K562 (cell line): ENCODE data around the gene TAF11. TPM values are rescaled to one million over a fixed set of nuclear protein-coding genes. Genes with fewer than 3 reads are reported as not detected.

Source experiments
- ATAC-seq: fragments of 200-7000 bp; cut with Tn5 transposase; 3 replicates; pipeline ENCODE4 v1.9.1; 2020; ENCODE audit warnings: moderate library complexity
- BruUV-seq: library from RNA; stranded (reverse); fragments of 400-500 nt; replicated peaks from 2 replicates; lab custom pipeline; 2021; lab: Mats Ljungman, UMichigan
- CTCF ChIA-PET: fragments of 300-600 bp; formaldehyde crosslinking; extraction: SDS; loops from one replicate; lab custom pipeline; 2021; ENCODE audit warnings: low intra/inter-chr PET ratio; lab: Yijun Ruan, JAX
- POLR2A ChIA-PET: fragments of 300-600, 350-650 bp; sonication (Branson Sonifier 250); formaldehyde crosslinking; extraction: SDS; loops from one replicate; lab custom pipeline; 2021; ENCODE audit warnings: antibody characterized with exemption, inconsistent platforms; lab: Yijun Ruan, JAX
- DNase-seq, 4 experiments: peaks; one replicate each; pipeline versions ENCODE4 v3.0.0 to v3.0.0-alpha.2; 2011 to 2018; ENCODE audit warnings: low spot score in 3 of 4, mixed read lengths in 3 of 4; ENCODE audit errors: extremely low read depth in 1 of 4
- FAIRE-seq: peaks from 2 replicates; lab custom pipeline; 2011; peaks lifted over from hg19 to GRCh38; lab: Jason Lieb, UNC
- H2AFZ ChIP-seq: 2 replicates; pipeline ENCODE4 v1.6.0; 2011; ENCODE audit warnings: low read depth, low read length, control low read depth, inconsistent platforms
- H3K27ac ChIP-seq: fragments of 200-600 bp; 3 replicates; pipeline ENCODE4 v1.8.0; 2011; ENCODE audit warnings: low read depth, mild to moderate bottlenecking, control low read depth, inconsistent platforms, low read length, moderate library complexity, mixed read lengths; ENCODE audit errors: extremely low read depth
- H3K27me3 ChIP-seq, 2 experiments: fragments of 300-600 bp in 1 of 2; 2 replicates in 1 of 2; 3 replicates in 1 of 2; pipeline versions ENCODE4 v1.6.0 to v1.8.0; 2011; ENCODE audit warnings: inconsistent platforms in 2 of 2, low read length in 2 of 2, mild to moderate bottlenecking in 1 of 2, mixed read lengths in 1 of 2, moderate library complexity in 1 of 2; ENCODE audit not compliant: control insufficient read depth in 2 of 2, insufficient read depth in 2 of 2
- H3K36me3 ChIP-seq: fragments of 300-600 bp; 3 replicates; pipeline ENCODE4 v1.8.0; 2011; ENCODE audit warnings: mild to moderate bottlenecking, low read length, inconsistent platforms; ENCODE audit not compliant: control insufficient read depth, insufficient read depth
- H3K4me1 ChIP-seq, 2 experiments: fragments of 200-600 bp in 1 of 2; replicated peaks in 1 of 2; 2 replicates in 1 of 2; 3 replicates in 1 of 2; pipeline versions ENCODE4 v1.5.1 to v1.8.0; 2011; ENCODE audit warnings: inconsistent platforms in 2 of 2, low read length in 2 of 2, mild to moderate bottlenecking in 1 of 2, mixed read lengths in 1 of 2, moderate library complexity in 1 of 2; ENCODE audit not compliant: control insufficient read depth in 2 of 2, insufficient read depth in 2 of 2
- H3K4me2 ChIP-seq: 2 replicates; pipeline ENCODE4 v1.6.1; 2011; ENCODE audit warnings: low read length, control low read depth, inconsistent platforms, mixed read lengths; ENCODE audit not compliant: insufficient read depth
- H3K4me3 ChIP-seq: fragments of 200-600 bp; sonication (generic), shearing (Covaris generic); 2 replicates; pipeline ENCODE4 v1.5.1; 2016; ENCODE audit warnings: control low read depth, inconsistent platforms
- H3K79me2 ChIP-seq: fragments of 200-600 bp; 3 replicates; pipeline ENCODE4 v1.8.0; 2011; ENCODE audit warnings: low read length, inconsistent platforms; ENCODE audit not compliant: control insufficient read depth, insufficient read depth
- H3K9ac ChIP-seq, 2 experiments: 2 replicates each; pipeline versions ENCODE4 v1.6.0 to v1.6.1; 2011; ENCODE audit warnings: low read depth in 2 of 2, low read length in 2 of 2, control low read depth in 1 of 2, inconsistent platforms in 1 of 2, mild to moderate bottlenecking in 1 of 2, mixed read lengths in 1 of 2; ENCODE audit not compliant: insufficient read depth in 1 of 2
- H3K9me1 ChIP-seq: one replicate; pipeline ENCODE4 v1.6.0; 2011; ENCODE audit warnings: inconsistent platforms, mild to moderate bottlenecking, low read length, moderate library complexity; ENCODE audit not compliant: control insufficient read depth, insufficient read depth
- H3K9me3 ChIP-seq: replicated peaks from 2 replicates; pipeline ENCODE4 v1.5.1; 2011; ENCODE audit warnings: low read depth, low read length, inconsistent platforms; ENCODE audit not compliant: control insufficient read depth, insufficient read depth
- H4K20me1 ChIP-seq: replicated peaks from 2 replicates; pipeline ENCODE4 v1.6.1; 2011; ENCODE audit warnings: low read length, inconsistent platforms, mixed read lengths; ENCODE audit not compliant: control insufficient read depth, insufficient read depth
- AFF1 ChIP-seq, 2 experiments: fragments of 450-650 bp; IDR thresholded peaks; 2 replicates each; pipeline ENCODE4 v1.6.1; 2018; ENCODE audit warnings: mild to moderate bottlenecking in 2 of 2, low read depth in 1 of 2; ENCODE audit not compliant: partially characterized antibody in 2 of 2
- CHD1 ChIP-seq: fragments of 200-600 bp; sonication (generic); IDR thresholded peaks from one replicate; pipeline ENCODE4 v1.6.1; 2012; ENCODE audit warnings: mild to moderate bottlenecking, moderate library complexity, low read length, inconsistent platforms
- DLX4 ChIP-seq: fragments of 250-450 bp; sonication (Bioruptor Pico); IDR thresholded peaks from 2 replicates; pipeline ENCODE4 v1.6.1; 2021; ENCODE audit warnings: mild to moderate bottlenecking
- HNRNPK ChIP-seq: fragments of 200-400 bp; formaldehyde crosslinking; IDR thresholded peaks from one replicate; pipeline ENCODE4 v1.6.1; 2018; ENCODE audit warnings: mild to moderate bottlenecking, low read depth, low read length; ENCODE audit not compliant: poor library complexity, severe bottlenecking
- KLF6 ChIP-seq: fragments of 250-450 bp; sonication (Bioruptor Pico); IDR thresholded peaks from 2 replicates; pipeline ENCODE4 v1.4.0; 2020; ENCODE audit warnings: mild to moderate bottlenecking, moderate library complexity, borderline replicate concordance
- NCOA4 ChIP-seq: fragments of 450-650 bp; IDR thresholded peaks from 2 replicates; pipeline ENCODE4 v1.6.1; 2018; ENCODE audit warnings: mild to moderate bottlenecking; ENCODE audit not compliant: partially characterized antibody
- SNRNP70 ChIP-seq: fragments of 200-400 bp; formaldehyde crosslinking; optimal IDR thresholded peaks from 2 replicates; pipeline ENCODE3; 2017; ENCODE audit warnings: low read depth, low read length
- ZEB2 ChIP-seq: fragments of 450-650 bp; IDR thresholded peaks from 2 replicates; pipeline ENCODE4 v1.6.1; 2016
- ZNF561 ChIP-seq: fragments of 450-650 bp; formaldehyde crosslinking; conservative IDR thresholded peaks from 2 replicates; pipeline ENCODE4 v1.4.0; 2020; ENCODE audit warnings: mild to moderate bottlenecking, moderate library complexity
- ZSCAN32 ChIP-seq: fragments of 450-650 bp; formaldehyde crosslinking; IDR thresholded peaks from 2 replicates; pipeline ENCODE4 v1.4.0; 2020; ENCODE audit warnings: mild to moderate bottlenecking, moderate library complexity
- WGBS: fragments of 100-300 bp; shearing (Covaris generic); methylation state at CpG from one replicate; pipeline ENCODE4 v1.1.6; 2016; ENCODE audit warnings: low coverage, mixed read lengths; ENCODE audit not compliant: insufficient coverage; ENCODE audit errors: missing lambda C conversion rate; 5-methylcytosine and 5-hydroxymethylcytosine counted together
- in situ Hi-C: fragments of 300-500 bp; cut with MboI; formaldehyde crosslinking; loops from 4 replicates; pipeline ENCODE4 v1.15.0; 2018; ENCODE audit warnings: inconsistent platforms, mixed read lengths
- intact Hi-C: fragments of 100-400 bp; cut with micrococcal nuclease; formaldehyde crosslinking; loops from 2 replicates; pipeline ENCODE4 v1.14.2; 2022
- polyA plus RNA-seq, 8 experiments: library from polyadenylated mRNA; depleted of rRNA in 4 of 8; stranded (reverse) in 5 of 8; unstranded in 3 of 8; fragments of >200 nt; fragmentation: Nextera tagmentation in 2 of 8; fragmentation: Illumina TruSeq in 1 of 8; extraction: Ambion mirVana in 2 of 8; extraction: Trizol in 1 of 8; gene quantifications; 2 replicates each; pipeline versions ENCODE4 v1.2.1 to v1.2.3, GENCODE V29; 2011 to 2014; ENCODE audit warnings: inconsistent platforms in 1 of 8, missing spikeins in 1 of 8
- total RNA-seq, 7 experiments: library from RNA; depleted of rRNA in 6 of 7; stranded (reverse); fragments of >200 nt in 6 of 7; fragmentation: Illumina TruSeq in 2 of 7; extraction: Trizol in 2 of 7; gene quantifications; 2 replicates each; pipeline versions ENCODE4 v1.2.1 to v1.2.3, GENCODE V29; 2011 to 2021; ENCODE audit warnings: low replicate concordance in 1 of 7
- TF ChIP-seq, protein P1 (sequence below): fragments of 450-650 bp; IDR thresholded peaks from 2 replicates; pipeline ENCODE4 v1.6.1; 2017; ENCODE audit warnings: mild to moderate bottlenecking, moderate library complexity
- TF ChIP-seq, protein P2 (sequence below): fragments of 250-450 bp; sonication (Bioruptor Pico); IDR thresholded peaks from 2 replicates; pipeline ENCODE4 v1.8.0; 2021; ENCODE audit warnings: moderate library complexity, mild to moderate bottlenecking, inconsistent platforms
- TF ChIP-seq, protein P3 (sequence below): fragments of 450-650 bp; formaldehyde crosslinking; IDR thresholded peaks from 2 replicates; pipeline ENCODE4 v1.4.0; 2022; ENCODE audit warnings: missing genetic modification characterization

TAF11 gene
- total and polyA plus RNA-seq, 9 of the 15 experiments (the other 6 are each of a cell fraction or from before 2014, with no cell fraction given), result 40.9 to 91.9 (median 71.9) TPM

GRCh38 chr6:34909320-34909883, 21.6 kb upstream of the TAF11 start:
- BruUV-seq, result no TSS peak
- Histone ChIP-seq H3K36me3 (no peaks in the 10 kb centered on the region), H2AFZ (no peak overlapping the region), H3K4me2 (no peak overlapping the region), H3K4me1 (peaks cover 0 to 3% of the 10 kb centered on the region in 2 experiments; a peak in 3 of 5 replicates), H3K4me3 (no peak overlapping the region), H3K9me1 (no peaks in the 10 kb centered on the region), H3K79me2 (peaks cover 3% of the 10 kb centered on the region; the same call in 1 of the 3 replicates), H3K27ac (no peak overlapping the region), H3K27me3 (no peaks in the 10 kb centered on the region), H3K9me3 (no peaks in the 10 kb centered on the region), H4K20me1 (peaks cover 4% of the 10 kb centered on the region; the same call in 1 of the 2 replicates), H3K9ac (no peak overlapping the region)
- intact Hi-C loops, result no loop called here
- no peak for DNase-seq
- no peak for FAIRE-seq
- in situ Hi-C loops, result no loop called here
- CTCF ChIA-PET, result no interaction called here
- POLR2A ChIA-PET, result interaction anchor here (0.7 to 1.7 kb wide), 3 partner anchors 10 to 453 kb away, joined by 3 to 5 read pairs (median 4); no protein-coding TSS in a partner anchor
- WGBS, result 50% methylated on average over 6 of the region's 6 CpGs
- ATAC-seq, result no peak
- TF ChIP-seq, protein P1, sequence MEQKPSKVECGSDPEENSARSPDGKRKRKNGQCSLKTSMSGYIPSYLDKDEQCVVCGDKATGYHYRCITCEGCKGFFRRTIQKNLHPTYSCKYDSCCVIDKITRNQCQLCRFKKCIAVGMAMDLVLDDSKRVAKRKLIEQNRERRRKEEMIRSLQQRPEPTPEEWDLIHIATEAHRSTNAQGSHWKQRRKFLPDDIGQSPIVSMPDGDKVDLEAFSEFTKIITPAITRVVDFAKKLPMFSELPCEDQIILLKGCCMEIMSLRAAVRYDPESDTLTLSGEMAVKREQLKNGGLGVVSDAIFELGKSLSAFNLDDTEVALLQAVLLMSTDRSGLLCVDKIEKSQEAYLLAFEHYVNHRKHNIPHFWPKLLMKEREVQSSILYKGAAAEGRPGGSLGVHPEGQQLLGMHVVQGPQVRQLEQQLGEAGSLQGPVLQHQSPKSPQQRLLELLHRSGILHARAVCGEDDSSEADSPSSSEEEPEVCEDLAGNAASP, result no peak
- TF ChIP-seq CHD1, result no peak
- TF ChIP-seq NCOA4, result no peak
- TF ChIP-seq AFF1 (IDR thresholded peaks at IDR 0.05; ENCODE audit: low read depth in 1 of 2, partially characterized antibody in 2 of 2), result no peak
- TF ChIP-seq, protein P2, sequence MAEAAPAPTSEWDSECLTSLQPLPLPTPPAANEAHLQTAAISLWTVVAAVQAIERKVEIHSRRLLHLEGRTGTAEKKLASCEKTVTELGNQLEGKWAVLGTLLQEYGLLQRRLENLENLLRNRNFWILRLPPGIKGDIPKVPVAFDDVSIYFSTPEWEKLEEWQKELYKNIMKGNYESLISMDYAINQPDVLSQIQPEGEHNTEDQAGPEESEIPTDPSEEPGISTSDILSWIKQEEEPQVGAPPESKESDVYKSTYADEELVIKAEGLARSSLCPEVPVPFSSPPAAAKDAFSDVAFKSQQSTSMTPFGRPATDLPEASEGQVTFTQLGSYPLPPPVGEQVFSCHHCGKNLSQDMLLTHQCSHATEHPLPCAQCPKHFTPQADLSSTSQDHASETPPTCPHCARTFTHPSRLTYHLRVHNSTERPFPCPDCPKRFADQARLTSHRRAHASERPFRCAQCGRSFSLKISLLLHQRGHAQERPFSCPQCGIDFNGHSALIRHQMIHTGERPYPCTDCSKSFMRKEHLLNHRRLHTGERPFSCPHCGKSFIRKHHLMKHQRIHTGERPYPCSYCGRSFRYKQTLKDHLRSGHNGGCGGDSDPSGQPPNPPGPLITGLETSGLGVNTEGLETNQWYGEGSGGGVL, result no peak
- no peak for TF ChIP-seq ZEB2
- TF ChIP-seq HNRNPK, result no peak
- TF ChIP-seq DLX4 (CRISPR knock-in tag), result no peak
- TF ChIP-seq, protein P3, sequence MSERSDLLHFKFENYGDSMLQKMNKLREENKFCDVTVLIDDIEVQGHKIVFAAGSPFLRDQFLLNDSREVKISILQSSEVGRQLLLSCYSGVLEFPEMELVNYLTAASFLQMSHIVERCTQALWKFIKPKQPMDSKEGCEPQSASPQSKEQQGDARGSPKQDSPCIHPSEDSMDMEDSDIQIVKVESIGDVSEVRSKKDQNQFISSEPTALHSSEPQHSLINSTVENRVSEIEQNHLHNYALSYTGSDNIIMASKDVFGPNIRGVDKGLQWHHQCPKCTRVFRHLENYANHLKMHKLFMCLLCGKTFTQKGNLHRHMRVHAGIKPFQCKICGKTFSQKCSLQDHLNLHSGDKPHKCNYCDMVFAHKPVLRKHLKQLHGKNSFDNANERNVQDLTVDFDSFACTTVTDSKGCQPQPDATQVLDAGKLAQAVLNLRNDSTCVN (CRISPR knock-in tag), result no peak
- TF ChIP-seq ZSCAN32 (CRISPR knock-in tag), result no peak
- TF ChIP-seq ZNF561, result no peak
- no peak for TF ChIP-seq SNRNP70
- no peak for TF ChIP-seq KLF6 (CRISPR knock-in tag)
